Neural cell (in vitro differentiated cells): ENCODE results near the gene RELA. TPM values are rescaled to one million over a fixed set of nuclear protein-coding genes. Genes with fewer than 3 reads are reported as not detected.

ENCODE experiments used
- H2AFZ ChIP-seq: fragments of 200-600, 300-800 bp; sonication (generic), shearing (Covaris generic); 2 replicates; pipeline ENCODE4 v1.6.0; 2014; ENCODE audit warnings: low read depth, mild to moderate bottlenecking, antibody characterized with exemption, low read length, moderate library complexity
- H3F3A ChIP-seq: fragments of 200-600 bp; shearing (Covaris generic); 2 replicates; pipeline ENCODE4 v1.6.1; 2016; ENCODE audit warnings: mild to moderate bottlenecking, moderate library complexity, mixed read lengths, antibody characterized with exemption, low read length; ENCODE audit not compliant: insufficient read depth, poor library complexity, severe bottlenecking
- H3K27ac ChIP-seq: fragments of 200-600, 300-800 bp; sonication (generic), shearing (Covaris generic); 2 replicates; pipeline ENCODE4 v1.5.1; 2014; ENCODE audit warnings: mild to moderate bottlenecking, low read length, moderate library complexity
- H3K27me3 ChIP-seq: fragments of 300-800, 200-600 bp; sonication (generic), shearing (Covaris generic); 2 replicates; pipeline ENCODE4 v1.6.0; 2014; ENCODE audit warnings: mild to moderate bottlenecking, low read depth, low read length, moderate library complexity; ENCODE audit not compliant: insufficient read depth
- H3K36me3 ChIP-seq: fragments of 300-800, 200-600 bp; sonication (generic), shearing (Covaris generic); 2 replicates; pipeline ENCODE4 v1.5.1; 2014; ENCODE audit warnings: mild to moderate bottlenecking, antibody characterized with exemption, low read length, moderate library complexity; ENCODE audit not compliant: insufficient read depth
- H3K4me2 ChIP-seq: fragments of 300-800, 200-600 bp; sonication (generic), shearing (Covaris generic); 2 replicates; pipeline ENCODE4 v1.6.0; 2014; ENCODE audit warnings: mild to moderate bottlenecking, low read length
- H3K4me3 ChIP-seq: fragments of 300-800, 200-600 bp; sonication (generic), shearing (Covaris generic); 2 replicates; pipeline ENCODE4 v1.5.1; 2014; ENCODE audit warnings: mild to moderate bottlenecking, low read length, moderate library complexity
- H3K79me2 ChIP-seq: fragments of 200-600 bp; shearing (Covaris generic); replicated peaks from 2 replicates; pipeline ENCODE4 v1.6.0; 2014; ENCODE audit warnings: mild to moderate bottlenecking, low read length, moderate library complexity; ENCODE audit not compliant: insufficient read depth
- H3K9ac ChIP-seq: fragments of 300-800, 200-600 bp; sonication (generic), shearing (Covaris generic); 2 replicates; pipeline ENCODE4 v1.6.1; 2016; ENCODE audit warnings: mild to moderate bottlenecking, low read length, mixed read lengths
- H3K9me2 ChIP-seq: fragments of 200-600 bp; shearing (Covaris generic); 2 replicates; pipeline ENCODE4 v1.6.1; 2016; ENCODE audit warnings: mild to moderate bottlenecking, low read length, mixed read lengths; ENCODE audit not compliant: insufficient read depth
- H3K9me3 ChIP-seq: fragments of 200-600, 300-800 bp; sonication (generic), shearing (Covaris generic); 2 replicates; pipeline ENCODE4 v1.6.1; 2016; ENCODE audit warnings: mild to moderate bottlenecking, mixed run types, low read length, moderate library complexity, mixed read lengths
- H4K20me1 ChIP-seq: fragments of 200-600 bp; shearing (Covaris generic); 2 replicates; pipeline ENCODE4 v1.6.1; 2016; ENCODE audit warnings: mild to moderate bottlenecking, mixed run types; ENCODE audit not compliant: insufficient read depth
- EP300 ChIP-seq: fragments of 450-650 bp; conservative IDR thresholded peaks from 2 replicates; pipeline ENCODE4 v1.6.1; 2014; ENCODE audit warnings: antibody characterized with exemption, mild to moderate bottlenecking, moderate library complexity; ENCODE audit not compliant: poor library complexity, severe bottlenecking
- EZH2 ChIP-seq: fragments of 200-600, 300-800 bp; shearing (Covaris generic), sonication (generic); IDR thresholded peaks from 2 replicates; pipeline ENCODE4 v1.6.1; 2014; ENCODE audit warnings: antibody characterized with exemption, low read length, borderline replicate concordance, mild to moderate bottlenecking; ENCODE audit not compliant: insufficient read depth, poor library complexity, severe bottlenecking
- MXI1 ChIP-seq: fragments of 450-650 bp; conservative IDR thresholded peaks from 2 replicates; pipeline ENCODE4 v1.6.1; 2014; ENCODE audit warnings: antibody characterized with exemption, mild to moderate bottlenecking; ENCODE audit not compliant: poor library complexity, severe bottlenecking
- POLR2AphosphoS5 ChIP-seq: IDR thresholded peaks from 2 replicates; pipeline ENCODE4 v1.6.1; 2012
- RAD21 ChIP-seq: fragments of 450-650 bp; conservative IDR thresholded peaks from 2 replicates; pipeline ENCODE4 v1.6.1; 2014; ENCODE audit warnings: antibody characterized with exemption, mild to moderate bottlenecking, moderate library complexity
- REST ChIP-seq: IDR thresholded peaks from 2 replicates; pipeline ENCODE4 v1.6.1; 2012; ENCODE audit warnings: borderline replicate concordance
- SMC3 ChIP-seq: fragments of 450-650 bp; conservative IDR thresholded peaks from 2 replicates; pipeline ENCODE4 v1.6.1; 2014; ENCODE audit warnings: antibody characterized with exemption, mild to moderate bottlenecking, moderate library complexity; ENCODE audit not compliant: poor library complexity
- TAF1 ChIP-seq: IDR thresholded peaks from 2 replicates; pipeline ENCODE4 v1.6.1; 2012; ENCODE audit warnings: low read depth
- polyA plus RNA-seq: library from polyadenylated mRNA; depleted of rRNA; stranded (reverse); fragments of >200 nt; gene quantifications from 2 replicates; pipeline ENCODE4 v1.2.3, GENCODE V29; 2014

The RELA gene
- polyA plus RNA-seq, 1 donor from 2014 or later, result 19.3 TPM

- peaks cover 10% of the 10 kb centered on the region for H3K79me2 ChIP-seq
- no peak for TF ChIP-seq TAF1
- TF ChIP-seq EZH2, result no peak
- TF ChIP-seq REST, result no peak
- TF ChIP-seq POLR2AphosphoS5, result no peak
- no peak for TF ChIP-seq MXI1
- TF ChIP-seq EP300, result no peak
- no peak for TF ChIP-seq RAD21
- peaks cover 4% of the 10 kb centered on the region for H3K36me3 ChIP-seq
- no peak overlapping the region for H3K27ac ChIP-seq
- no peak overlapping the region for H3K9ac ChIP-seq
- no peaks in the 10 kb centered on the region for H3K27me3 ChIP-seq
- H3F3A ChIP-seq, result peaks cover 5% of the 10 kb centered on the region
- H4K20me1 ChIP-seq, result no peaks in the 10 kb centered on the region
- H2AFZ ChIP-seq, result no peak overlapping the region
- no peak overlapping the region for H3K4me3 ChIP-seq
- H3K9me2 ChIP-seq, result no peaks in the 10 kb centered on the region
- no peak overlapping the region for H3K4me2 ChIP-seq
- H3K9me3 ChIP-seq, result no peaks in the 10 kb centered on the region
Measured at GRCh38 chr11:65658174-65659021, 4.3 kb downstream of the RELA start.

GRCh38 chr11:65657426-65657825, 5.3 kb downstream of the RELA start:
- no peak overlapping the region for H3K4me3 ChIP-seq
- H3K79me2 ChIP-seq, result peaks cover 9% of the 10 kb centered on the region
- peaks cover 4% of the 10 kb centered on the region for H3K36me3 ChIP-seq
- no peak for TF ChIP-seq EZH2
- no peak for TF ChIP-seq SMC3
- TF ChIP-seq MXI1, result no peak
- TF ChIP-seq REST, result no peak
- TF ChIP-seq TAF1, result no peak
- TF ChIP-seq RAD21, result no peak
- H3K9me2 ChIP-seq, result no peaks in the 10 kb centered on the region
- H3K27me3 ChIP-seq, result no peaks in the 10 kb centered on the region
- H4K20me1 ChIP-seq, result no peaks in the 10 kb centered on the region
- peaks cover 8% of the 10 kb centered on the region for H3F3A ChIP-seq
- no peak overlapping the region for H3K4me2 ChIP-seq
- H3K9ac ChIP-seq, result no peak overlapping the region
- no peak overlapping the region for H2AFZ ChIP-seq
- H3K9me3 ChIP-seq, result no peaks in the 10 kb centered on the region
- H3K27ac ChIP-seq, result no peak overlapping the region
